ENCODE measurements around the gene LPAR6.

LPAR6 gene

GRCh38 chr13:48377857-48378256, 35.1 kb downstream of the LPAR6 start:
- in situ Hi-C loops (cut with MboI; ENCODE audit: low sequenced_read_pairs), result no loop called here

GRCh38 chr13:48370815-48371214, 42.1 kb downstream of the LPAR6 start:
- in situ Hi-C loops (cut with MboI; ENCODE audit: low sequenced_read_pairs), result no loop called here

- in situ Hi-C loops (cut with MboI; ENCODE audit: low sequenced_read_pairs), result no loop called here
Measured at GRCh38 chr13:48369988-48370387, 42.9 kb downstream of the LPAR6 start.
